Nephron (organoid): Measurements from ENCODE around the gene KAZN.

Experiments used
- H3K27ac Mint-ChIP-seq, 3 experiments: 2 replicates each; pipeline ENCODE4 v1.8.0; 2020; ENCODE audit warnings: mixed read lengths in 3 of 3, mild to moderate bottlenecking in 2 of 3, moderate library complexity in 1 of 3
- H3K27me3 Mint-ChIP-seq: 2 replicates; pipeline ENCODE4 v1.8.0; 2021; ENCODE audit warnings: low read depth, mild to moderate bottlenecking, moderate library complexity, mixed read lengths
- H3K36me3 Mint-ChIP-seq: 2 replicates; pipeline ENCODE4 v1.8.0; 2020; ENCODE audit warnings: low read depth, mixed read lengths
- H3K4me1 Mint-ChIP-seq: 2 replicates; pipeline ENCODE4 v1.8.0; 2020; ENCODE audit warnings: mixed read lengths
- H3K4me3 Mint-ChIP-seq, 3 experiments: 2 replicates each; pipeline ENCODE4 v1.8.0; 2020; ENCODE audit warnings: mild to moderate bottlenecking in 3 of 3, mixed read lengths in 3 of 3, moderate library complexity in 2 of 3
- H3K9me3 Mint-ChIP-seq: 2 replicates; pipeline ENCODE4 v1.8.0; 2020; ENCODE audit warnings: mixed read lengths
- CTCF ChIP-seq, 3 experiments: fragments of 200-600 bp; sonication (generic); IDR thresholded peaks; one replicate each; pipeline ENCODE4 v1.5.0; 2021; ENCODE audit warnings: antibody characterized with exemption in 3 of 3; ENCODE audit not compliant: unreplicated experiment in 3 of 3

The KAZN gene

GRCh38 chr1:15122331-15122730 lies 523.8 kb downstream of the KAZN start:
- no peaks in the 10 kb centered on the region for H3K9me3 Mint-ChIP-seq
- no peak overlapping the region for H3K4me3 Mint-ChIP-seq
- H3K27ac Mint-ChIP-seq, result no peak overlapping the region
- H3K4me1 Mint-ChIP-seq, result no peaks in the 10 kb centered on the region
- H3K36me3 Mint-ChIP-seq, result no peaks in the 10 kb centered on the region
- H3K27me3 Mint-ChIP-seq, result peaks cover 15% of the 10 kb centered on the region
- TF ChIP-seq CTCF (IDR thresholded peaks at IDR 0.05; ENCODE audit: unreplicated experiment in 3 of 3), result no peak

- Mint-ChIP-seq H3K9me3 (no peaks in the 10 kb centered on the region), H3K4me1 (no peaks in the 10 kb centered on the region), H3K4me3 (no peak overlapping the region), H3K27ac (no peak overlapping the region), H3K27me3 (peaks cover 15% of the 10 kb centered on the region), H3K36me3 (no peaks in the 10 kb centered on the region)
- no peak for TF ChIP-seq CTCF (IDR thresholded peaks at IDR 0.05; ENCODE audit: unreplicated experiment in 3 of 3)
These were observed 524.8 kb downstream of the KAZN start for GRCh38 chr1:15123270-15123669.

GRCh38 chr1:15123925-15124324 lies 525.4 kb downstream of the KAZN start:
- Mint-ChIP-seq H3K4me1 (no peaks in the 10 kb centered on the region), H3K27me3 (peaks cover 17% of the 10 kb centered on the region), H3K9me3 (peaks cover 5% of the 10 kb centered on the region), H3K4me3 (no peak overlapping the region), H3K36me3 (no peaks in the 10 kb centered on the region), H3K27ac (no peak overlapping the region)
- TF ChIP-seq CTCF (IDR thresholded peaks at IDR 0.05; ENCODE audit: unreplicated experiment in 3 of 3), result no peak

GRCh38 chr1:15124362-15125100 lies 526.0 kb downstream of the KAZN start:
- Mint-ChIP-seq H3K27me3 (peaks cover 12% of the 10 kb centered on the region), H3K9me3 (peaks cover 8% of the 10 kb centered on the region), H3K27ac (no peak overlapping the region), H3K4me1 (no peaks in the 10 kb centered on the region), H3K36me3 (no peaks in the 10 kb centered on the region), H3K4me3 (no peak overlapping the region)
- TF ChIP-seq CTCF (IDR thresholded peaks at IDR 0.05; ENCODE audit: unreplicated experiment in 3 of 3), result no peak

- no peak for TF ChIP-seq CTCF (IDR thresholded peaks at IDR 0.05; ENCODE audit: unreplicated experiment in 3 of 3)
- H3K36me3 Mint-ChIP-seq, result no peaks in the 10 kb centered on the region
- H3K4me1 Mint-ChIP-seq, result no peaks in the 10 kb centered on the region
- no peak overlapping the region for H3K4me3 Mint-ChIP-seq
- peaks cover 11% of the 10 kb centered on the region for H3K27me3 Mint-ChIP-seq
- peaks cover 8% of the 10 kb centered on the region for H3K9me3 Mint-ChIP-seq
- H3K27ac Mint-ChIP-seq, result peak overlapping the region in 1 of 3 experiments; percentile 4
These were observed 526.7 kb downstream of the KAZN start for GRCh38 chr1:15125101-15125745.

GRCh38 chr1:15128077-15128476 lies 529.6 kb downstream of the KAZN start:
- Mint-ChIP-seq H3K27me3 (peaks cover 11% of the 10 kb centered on the region), H3K36me3 (no peaks in the 10 kb centered on the region), H3K9me3 (peaks cover 15% of the 10 kb centered on the region), H3K27ac (no peak overlapping the region), H3K4me1 (no peaks in the 10 kb centered on the region), H3K4me3 (no peak overlapping the region)
- TF ChIP-seq CTCF (IDR thresholded peaks at IDR 0.05; ENCODE audit: unreplicated experiment in 3 of 3), result no peak
